DND-41 (cell line): ENCODE measurements around the gene POU6F2.
A peak's percentile ranks its signal among the peaks of the same experiment; 100 is the strongest.

Source experiments
- ATAC-seq: fragments of 200-7000 bp; cut with Tn5 transposase; 3 replicates; pipeline ENCODE4 v1.9.1; 2021; ENCODE audit warnings: low read depth; ENCODE audit not compliant: insufficient read depth
- DNase-seq: peaks from one replicate; pipeline ENCODE4 v3.0.0-alpha.2; 2020
- H2AFZ ChIP-seq: 2 replicates; pipeline ENCODE4 v1.6.0; 2012; ENCODE audit warnings: low read depth, low read length
- H3K27ac ChIP-seq: 2 replicates; pipeline ENCODE4 v1.5.1; 2012; ENCODE audit warnings: low read length, inconsistent platforms
- H3K27me3 ChIP-seq: fragments of 200-600 bp; sonication (generic); 2 replicates; pipeline ENCODE4 v1.6.0; 2012; ENCODE audit warnings: low read length, mild to moderate bottlenecking, inconsistent platforms; ENCODE audit not compliant: insufficient read depth, poor library complexity
- H3K36me3 ChIP-seq: 2 replicates; pipeline ENCODE4 v1.5.1; 2012; ENCODE audit warnings: low read length, inconsistent platforms; ENCODE audit not compliant: insufficient read depth
- H3K4me1 ChIP-seq: 2 replicates; pipeline ENCODE4 v1.5.1; 2012; ENCODE audit warnings: mild to moderate bottlenecking, low read length; ENCODE audit not compliant: insufficient read depth
- H3K4me2 ChIP-seq: 2 replicates; pipeline ENCODE4 v1.6.0; 2012; ENCODE audit warnings: mild to moderate bottlenecking, moderate library complexity, low read length, inconsistent platforms; ENCODE audit not compliant: insufficient read depth
- H3K4me3 ChIP-seq, 2 experiments: fragments of 200-600 bp in 1 of 2; shearing (Covaris generic) in 1 of 2; 2 replicates each; pipeline ENCODE4 v1.5.1; 2012 to 2016; ENCODE audit warnings: inconsistent platforms in 2 of 2, low read length in 2 of 2, mild to moderate bottlenecking in 2 of 2, low read depth in 1 of 2, moderate library complexity in 1 of 2
- H3K79me2 ChIP-seq: 2 replicates; pipeline ENCODE4 v1.6.0; 2012; ENCODE audit warnings: low read length, inconsistent platforms; ENCODE audit not compliant: insufficient read depth
- H3K9ac ChIP-seq: 2 replicates; pipeline ENCODE4 v1.6.0; 2012; ENCODE audit warnings: low read depth, mild to moderate bottlenecking, inconsistent platforms, low read length, moderate library complexity
- H3K9me3 ChIP-seq: 2 replicates; pipeline ENCODE4 v1.5.1; 2012; ENCODE audit warnings: low read length, moderate library complexity, mild to moderate bottlenecking, inconsistent platforms; ENCODE audit not compliant: insufficient read depth, severe bottlenecking
- H4K20me1 ChIP-seq: 2 replicates; pipeline ENCODE4 v1.6.0; 2012; ENCODE audit warnings: low read length; ENCODE audit not compliant: insufficient read depth
- EZH2 ChIP-seq: IDR thresholded peaks from 3 replicates; pipeline ENCODE4 v1.6.1; 2012; ENCODE audit warnings: borderline replicate concordance, low read depth, mild to moderate bottlenecking, moderate library complexity, low read length, inconsistent platforms; ENCODE audit not compliant: severe bottlenecking
- TF ChIP-seq, protein P1 (sequence below): IDR thresholded peaks from 2 replicates; pipeline ENCODE4 v1.5.1; 2012; ENCODE audit warnings: borderline replicate concordance, low read length, moderate library complexity, mild to moderate bottlenecking; ENCODE audit not compliant: poor library complexity, severe bottlenecking; ENCODE audit errors: extremely low read depth

Gene POU6F2

DNA sequence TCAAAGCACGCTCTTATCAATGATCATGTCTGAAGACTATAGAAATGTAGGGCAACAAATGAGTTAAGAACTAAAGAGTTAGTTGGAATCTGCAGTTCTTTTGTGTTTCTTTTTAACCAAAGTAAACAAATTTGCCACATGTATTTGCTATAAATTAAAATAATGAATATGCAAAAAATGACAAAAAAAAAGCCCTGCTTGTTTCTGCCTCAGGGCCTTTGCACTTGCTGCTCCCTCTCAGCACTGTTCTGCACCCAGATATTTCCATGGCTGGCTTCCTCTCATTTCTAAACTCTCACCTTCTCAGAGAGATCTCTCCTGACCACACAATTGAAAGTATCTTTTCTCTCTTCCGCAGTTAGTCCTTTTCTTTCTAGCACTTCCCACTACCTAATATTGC, 406.7 kb downstream of the POU6F2 start:
- ATAC-seq, result no peak
- Histone ChIP-seq H3K9ac (no peak overlapping the region), H3K4me1 (no peaks in the 10 kb centered on the region), H3K4me2 (no peak overlapping the region), H3K4me3 (no peak overlapping the region), H3K27ac (no peak overlapping the region), H4K20me1 (no peaks in the 10 kb centered on the region), H3K27me3 (peaks cover 11% of the 10 kb centered on the region), H3K9me3 (no peaks in the 10 kb centered on the region), H2AFZ (no peak overlapping the region), H3K79me2 (no peaks in the 10 kb centered on the region), H3K36me3 (no peaks in the 10 kb centered on the region)
- TF ChIP-seq, protein P1, sequence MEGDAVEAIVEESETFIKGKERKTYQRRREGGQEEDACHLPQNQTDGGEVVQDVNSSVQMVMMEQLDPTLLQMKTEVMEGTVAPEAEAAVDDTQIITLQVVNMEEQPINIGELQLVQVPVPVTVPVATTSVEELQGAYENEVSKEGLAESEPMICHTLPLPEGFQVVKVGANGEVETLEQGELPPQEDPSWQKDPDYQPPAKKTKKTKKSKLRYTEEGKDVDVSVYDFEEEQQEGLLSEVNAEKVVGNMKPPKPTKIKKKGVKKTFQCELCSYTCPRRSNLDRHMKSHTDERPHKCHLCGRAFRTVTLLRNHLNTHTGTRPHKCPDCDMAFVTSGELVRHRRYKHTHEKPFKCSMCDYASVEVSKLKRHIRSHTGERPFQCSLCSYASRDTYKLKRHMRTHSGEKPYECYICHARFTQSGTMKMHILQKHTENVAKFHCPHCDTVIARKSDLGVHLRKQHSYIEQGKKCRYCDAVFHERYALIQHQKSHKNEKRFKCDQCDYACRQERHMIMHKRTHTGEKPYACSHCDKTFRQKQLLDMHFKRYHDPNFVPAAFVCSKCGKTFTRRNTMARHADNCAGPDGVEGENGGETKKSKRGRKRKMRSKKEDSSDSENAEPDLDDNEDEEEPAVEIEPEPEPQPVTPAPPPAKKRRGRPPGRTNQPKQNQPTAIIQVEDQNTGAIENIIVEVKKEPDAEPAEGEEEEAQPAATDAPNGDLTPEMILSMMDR, result no peak
- TF ChIP-seq EZH2, result no peak
- DNase-seq, result no peak

DNA sequence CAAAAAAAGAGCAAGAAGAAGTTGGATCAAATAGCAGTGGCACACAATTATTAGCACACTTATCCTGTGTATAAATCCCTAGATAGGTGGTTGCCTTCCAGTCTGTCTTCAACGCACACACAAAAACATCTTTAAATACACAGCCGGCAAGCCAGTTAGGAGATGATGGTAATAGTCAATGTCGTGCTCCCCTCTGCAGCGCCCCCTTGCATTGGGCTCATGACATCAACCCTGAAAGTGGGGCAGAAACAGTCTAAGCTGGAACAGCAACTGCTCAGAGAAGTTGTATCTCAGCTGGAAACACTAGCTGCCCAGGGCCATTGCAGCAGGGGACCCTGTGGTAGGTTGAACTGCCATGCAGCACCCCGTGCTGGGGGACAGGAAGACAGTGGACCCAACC, 409.0 kb downstream of the POU6F2 start:
- ATAC-seq (no peak), DNase-seq (no peak)
- Histone ChIP-seq H3K27ac (no peak overlapping the region), H2AFZ (no peak overlapping the region), H3K79me2 (no peaks in the 10 kb centered on the region), H3K4me1 (no peaks in the 10 kb centered on the region), H3K27me3 (peaks cover 17% of the 10 kb centered on the region), H3K4me2 (no peak overlapping the region), H3K4me3 (no peak overlapping the region), H3K9ac (no peak overlapping the region), H4K20me1 (no peaks in the 10 kb centered on the region), H3K9me3 (no peaks in the 10 kb centered on the region), H3K36me3 (no peaks in the 10 kb centered on the region)
- TF ChIP-seq EZH2, result no peak
- TF ChIP-seq, protein P1, result peak; percentile 16

DNA sequence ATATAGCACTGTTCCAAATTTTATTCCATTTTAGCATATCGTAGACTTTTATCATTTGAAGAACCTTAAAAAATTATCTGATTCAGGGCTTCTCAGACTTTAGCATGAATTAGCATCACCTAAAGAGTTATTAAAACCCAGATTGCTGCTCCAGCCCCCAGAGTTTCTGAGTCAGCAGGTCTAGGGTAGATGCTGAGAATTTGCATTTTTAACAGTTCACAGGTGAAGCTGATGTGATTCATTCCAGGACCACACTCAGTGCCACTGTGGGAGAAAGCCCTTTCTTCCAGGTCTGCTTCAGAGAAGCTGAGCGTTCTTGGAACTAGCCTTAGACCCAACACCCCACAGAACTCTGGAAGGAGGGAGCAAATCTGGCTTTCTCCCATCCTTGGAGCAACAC, 414.4 kb downstream of the POU6F2 start:
- no peak overlapping the region for H3K27ac ChIP-seq
- TF ChIP-seq EZH2, result no peak
- TF ChIP-seq, protein P1, result no peak

More for the DNA sequence above, 414.4 kb downstream of the POU6F2 start:
- Histone ChIP-seq H4K20me1 (no peaks in the 10 kb centered on the region), H3K36me3 (no peaks in the 10 kb centered on the region), H3K79me2 (no peaks in the 10 kb centered on the region), H3K4me3 (no peak overlapping the region), H3K4me2 (no peak overlapping the region), H3K27me3 (peaks cover 18% of the 10 kb centered on the region), H3K4me1 (no peaks in the 10 kb centered on the region), H3K9ac (no peak overlapping the region), H3K9me3 (no peaks in the 10 kb centered on the region), H2AFZ (no peak overlapping the region)
- DNase-seq (no peak), ATAC-seq (no peak)
